ENCODE results near the gene EZH2.

Gene EZH2

DNA sequence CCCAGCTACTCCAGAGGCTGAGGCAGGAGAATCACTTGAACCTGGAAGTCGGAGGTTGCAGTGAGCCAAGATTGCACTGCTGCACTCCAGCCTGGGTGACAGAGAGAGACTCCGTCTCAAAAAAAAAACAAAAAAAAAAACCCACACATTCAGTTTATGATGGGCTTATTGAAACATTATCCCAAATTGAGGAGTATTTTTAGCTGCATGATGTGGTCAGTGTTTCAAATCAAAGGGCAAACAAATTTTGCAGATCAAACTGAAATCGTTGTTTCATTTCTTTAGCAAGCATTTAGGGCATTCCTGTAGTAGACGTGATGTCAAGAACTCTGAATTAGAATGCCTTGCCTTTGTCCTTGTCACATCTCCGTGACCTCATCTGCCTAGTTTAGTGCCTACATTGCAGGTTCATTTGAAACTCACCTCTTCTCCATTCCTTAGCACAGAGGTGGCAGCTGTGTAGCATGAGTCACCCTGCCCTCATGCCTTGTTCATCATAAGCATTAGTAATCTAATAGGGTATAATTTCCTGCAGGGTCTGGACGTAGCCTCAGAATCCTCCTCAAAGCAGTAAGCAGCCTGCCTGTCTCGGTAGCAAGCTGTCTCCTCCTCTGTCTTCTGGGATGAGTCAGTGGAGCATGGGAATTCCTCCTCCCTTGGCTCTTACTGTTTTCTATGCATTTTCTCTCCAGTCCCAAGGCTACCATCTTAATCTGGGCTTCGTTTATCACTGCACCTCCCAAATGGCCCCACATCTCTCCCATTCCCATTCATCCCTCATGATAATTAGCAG is 111.6 kb downstream of the EZH2 start:
- Histone ChIP-seq H3K4me1 (ENCODE audit: control insufficient read depth in 1 of 2, insufficient read depth in 1 of 2, low read depth in 1 of 2, low read length in 1 of 2) (no peaks in the 10 kb centered on the region), H3K27me3 (no peaks in the 10 kb centered on the region), H3K9me3 (no peaks in the 10 kb centered on the region), H3K4me3 (ENCODE audit: low read depth in 1 of 2, low read length in 1 of 2) (no peak overlapping the region), H3K27ac (no peak overlapping the region), H3K36me3 (peaks cover 57% of the 10 kb centered on the region)
- no peak for TF ChIP-seq CTCF (IDR thresholded peaks at IDR 0.05)

DNA sequence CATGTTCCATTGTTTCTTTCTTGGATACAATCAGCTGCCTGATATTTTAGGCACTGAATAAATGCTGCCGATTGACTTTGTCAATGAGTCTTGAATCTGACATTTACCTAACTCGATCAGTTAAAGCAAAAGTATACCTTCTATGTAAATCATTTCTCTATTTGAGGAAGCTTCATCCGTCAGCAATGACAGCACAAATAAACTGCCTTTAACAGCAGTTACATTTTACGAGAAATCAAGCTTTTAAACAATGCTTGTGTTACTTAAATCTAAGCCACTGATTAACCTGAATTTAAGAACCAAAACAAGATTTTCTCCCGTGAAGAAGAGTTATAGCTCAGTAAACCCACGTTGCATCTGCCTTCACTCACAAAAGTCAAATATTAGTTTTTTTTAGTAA is 114.1 kb downstream of the EZH2 start:
- no peak overlapping the region for H3K27ac ChIP-seq
- H3K4me1 ChIP-seq (ENCODE audit: control insufficient read depth in 1 of 2, insufficient read depth in 1 of 2, low read depth in 1 of 2, low read length in 1 of 2) = no peaks in the 10 kb centered on the region
- H3K27me3 ChIP-seq = no peaks in the 10 kb centered on the region
- no peak overlapping the region for H3K4me3 ChIP-seq (ENCODE audit: low read depth in 1 of 2, low read length in 1 of 2)
- H3K9me3 ChIP-seq = no peaks in the 10 kb centered on the region
- no peak for TF ChIP-seq CTCF (IDR thresholded peaks at IDR 0.05)
- peaks cover 65% of the 10 kb centered on the region for H3K36me3 ChIP-seq

GRCh38 chr7:148763622-148764021 is 120.5 kb downstream of the EZH2 start:
- H3K27me3 ChIP-seq = no peaks in the 10 kb centered on the region
- no peak overlapping the region for H3K4me3 ChIP-seq (ENCODE audit: low read depth in 1 of 2, low read length in 1 of 2)
- H3K36me3 ChIP-seq = peaks cover 42% of the 10 kb centered on the region
- no peaks in the 10 kb centered on the region for H3K9me3 ChIP-seq
- H3K4me1 ChIP-seq (ENCODE audit: control insufficient read depth in 1 of 2, insufficient read depth in 1 of 2, low read depth in 1 of 2, low read length in 1 of 2) = no peaks in the 10 kb centered on the region
- H3K27ac ChIP-seq = no peak overlapping the region
- TF ChIP-seq CTCF (IDR thresholded peaks at IDR 0.05) = no peak

DNA sequence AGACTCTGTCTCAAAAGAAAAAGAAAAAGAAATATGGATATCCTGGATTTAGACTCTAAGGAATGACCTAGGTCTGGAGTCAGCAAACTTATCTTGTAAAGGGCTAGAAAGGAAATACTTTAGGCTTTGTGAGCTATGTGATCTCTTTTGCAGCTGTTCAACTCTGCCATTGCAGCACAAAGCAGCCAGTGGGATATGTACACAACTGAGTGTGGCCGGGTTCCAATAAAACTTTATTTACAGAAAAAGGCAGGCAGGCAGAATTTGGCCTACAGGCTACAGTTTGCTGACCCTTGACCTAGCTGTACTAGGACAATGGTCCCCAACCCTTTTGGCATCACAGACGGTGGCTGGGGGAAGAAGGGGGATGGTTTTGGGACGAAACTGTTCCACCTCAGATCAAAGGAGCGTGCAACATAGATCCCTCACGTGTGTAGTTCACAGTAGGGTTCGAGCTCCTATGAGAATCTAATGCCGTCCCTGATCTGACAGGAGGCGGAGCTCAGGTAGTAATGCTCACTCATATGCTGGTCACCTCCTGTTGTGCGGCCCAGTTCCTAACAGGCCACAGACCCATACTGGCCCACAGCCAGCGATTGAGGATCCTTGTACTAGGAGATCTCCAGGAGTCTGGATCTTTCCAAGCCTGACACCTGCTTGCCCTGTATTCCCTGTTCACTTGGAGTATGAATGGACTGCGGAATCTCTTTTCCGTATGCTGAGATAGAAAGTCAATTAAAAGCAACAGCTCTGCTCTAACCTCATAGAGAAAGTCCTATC is 122.4 kb downstream of the EZH2 start:
- Histone ChIP-seq H3K36me3 (peaks cover 42% of the 10 kb centered on the region), H3K9me3 (no peaks in the 10 kb centered on the region), H3K27me3 (no peaks in the 10 kb centered on the region), H3K4me3 (ENCODE audit: low read depth in 1 of 2, low read length in 1 of 2) (no peak overlapping the region), H3K4me1 (ENCODE audit: control insufficient read depth in 1 of 2, insufficient read depth in 1 of 2, low read depth in 1 of 2, low read length in 1 of 2) (no peaks in the 10 kb centered on the region), H3K27ac (no peak overlapping the region)
- TF ChIP-seq CTCF (IDR thresholded peaks at IDR 0.05) = no peak

All from neutrophil (primary cell).